Activated CD8-positive, alpha-beta memory T cell treated with anti-CD3 and anti-CD28 coated beads for 24 hours (primary cell): ENCODE results near the gene NT5C3A.
"Not testable (repeated sequence)": the region's sequence is repeated elsewhere in the genome, so short reads cannot be mapped to it uniquely, and the experiment has no call there.

Experiments
- DNase-seq: peaks from one replicate; pipeline ENCODE4 v3.0.0-alpha.2; 2020

NT5C3A gene

GRCh38 chr7:33062023-33062781 lies at the start of gene NT5C3A:
Gene NT5C3A (minus strand): TSS chr7:33062776. CDS start chr7:33062705, 71 bp downstream.
- DNase-seq = no peak

- DNase-seq = no peak
Measured at GRCh38 chr7:33111614-33112013, 49.0 kb upstream of the NT5C3A start.

GRCh38 chr7:33109758-33110238 lies 47.2 kb upstream of the NT5C3A start:
- no peak for DNase-seq

GRCh38 chr7:33109005-33109757 lies 46.6 kb upstream of the NT5C3A start, which contains the start of gene RP9:
Gene RP9 (minus strand): TSS chr7:33109404. CDS start chr7:33109372, 32 bp downstream.
- peak; percentile 89 for DNase-seq

GRCh38 chr7:33108554-33109004 lies 46.0 kb upstream of the NT5C3A start:
- no peak for DNase-seq

- DNase-seq = no peak
Measured at GRCh38 chr7:33107136-33108066, 44.8 kb upstream of the NT5C3A start.

GRCh38 chr7:33101906-33102305 lies 39.3 kb upstream of the NT5C3A start:
- DNase-seq = no peak

GRCh38 chr7:33100770-33101169 lies 38.2 kb upstream of the NT5C3A start:
- DNase-seq = no peak

- no peak for DNase-seq
Measured at GRCh38 chr7:33099154-33099940, 36.8 kb upstream of the NT5C3A start.

- DNase-seq = not testable (repeated sequence)
Measured at GRCh38 chr7:33094745-33095275, 32.2 kb upstream of the NT5C3A start.

- no peak for DNase-seq
Measured at GRCh38 chr7:33093266-33093665, 30.7 kb upstream of the NT5C3A start.

- no peak for DNase-seq
Measured at GRCh38 chr7:33091641-33092191, 29.1 kb upstream of the NT5C3A start.

- no peak for DNase-seq
Measured at GRCh38 chr7:33091111-33091531, 28.5 kb upstream of the NT5C3A start.

- no peak for DNase-seq
Measured at GRCh38 chr7:33089142-33089541, 26.6 kb upstream of the NT5C3A start.

GRCh38 chr7:33087858-33088257 lies 25.3 kb upstream of the NT5C3A start:
- DNase-seq = no peak

GRCh38 chr7:33087356-33087755 lies 24.8 kb upstream of the NT5C3A start:
- DNase-seq = no peak

- DNase-seq = no peak
Measured at GRCh38 chr7:33079763-33080690, 17.5 kb upstream of the NT5C3A start.

GRCh38 chr7:33079096-33079495 lies 16.5 kb upstream of the NT5C3A start:
- DNase-seq = no peak

GRCh38 chr7:33076737-33077136 lies 14.2 kb upstream of the NT5C3A start:
- DNase-seq = no peak
